Progenitor cell of endocrine pancreas (in vitro differentiated cells): ENCODE results near the gene HMGB4. TPM values are rescaled to one million over a fixed set of nuclear protein-coding genes. Genes with fewer than 3 reads are reported as not detected.

Experiments used
- DNase-seq: peaks from one replicate; pipeline ENCODE4 v3.0.0; 2021; ENCODE audit warnings: low spot score; ENCODE audit not compliant: unreplicated experiment
- H3K27ac Mint-ChIP-seq: 2 replicates; pipeline ENCODE4 v1.8.0; 2021; ENCODE audit warnings: mild to moderate bottlenecking, moderate library complexity, mixed read lengths
- H3K27me3 Mint-ChIP-seq: 2 replicates; pipeline ENCODE4 v1.8.0; 2021; ENCODE audit warnings: mixed read lengths
- H3K36me3 Mint-ChIP-seq: 2 replicates; pipeline ENCODE4 v1.8.0; 2022; ENCODE audit warnings: mixed read lengths; ENCODE audit not compliant: insufficient read depth
- H3K4me1 Mint-ChIP-seq: 2 replicates; pipeline ENCODE4 v1.8.0; 2021; ENCODE audit warnings: low read depth, mixed read lengths
- H3K4me3 Mint-ChIP-seq: 2 replicates; pipeline ENCODE4 v1.8.0; 2021; ENCODE audit warnings: low read depth, mild to moderate bottlenecking, moderate library complexity, mixed read lengths
- H3K9me3 Mint-ChIP-seq: 2 replicates; pipeline ENCODE4 v1.8.0; 2021; ENCODE audit warnings: low read depth, mixed read lengths
- total RNA-seq: library from RNA; stranded (reverse); gene quantifications from 2 replicates; pipeline ENCODE4 v1.2.1, GENCODE V29; 2021
- TF ChIP-seq, protein P1 (sequence below): fragments of 200-600 bp; sonication (generic); IDR thresholded peaks from one replicate; pipeline ENCODE4 v1.5.0; 2021; ENCODE audit warnings: antibody characterized with exemption, mild to moderate bottlenecking; ENCODE audit not compliant: unreplicated experiment

The HMGB4 gene
- total RNA-seq, 1 donor from 2014 or later, result not detected

GRCh38 chr1:33880305-33880704 lies 16.4 kb downstream of the HMGB4 start:
- TF ChIP-seq, protein P1, sequence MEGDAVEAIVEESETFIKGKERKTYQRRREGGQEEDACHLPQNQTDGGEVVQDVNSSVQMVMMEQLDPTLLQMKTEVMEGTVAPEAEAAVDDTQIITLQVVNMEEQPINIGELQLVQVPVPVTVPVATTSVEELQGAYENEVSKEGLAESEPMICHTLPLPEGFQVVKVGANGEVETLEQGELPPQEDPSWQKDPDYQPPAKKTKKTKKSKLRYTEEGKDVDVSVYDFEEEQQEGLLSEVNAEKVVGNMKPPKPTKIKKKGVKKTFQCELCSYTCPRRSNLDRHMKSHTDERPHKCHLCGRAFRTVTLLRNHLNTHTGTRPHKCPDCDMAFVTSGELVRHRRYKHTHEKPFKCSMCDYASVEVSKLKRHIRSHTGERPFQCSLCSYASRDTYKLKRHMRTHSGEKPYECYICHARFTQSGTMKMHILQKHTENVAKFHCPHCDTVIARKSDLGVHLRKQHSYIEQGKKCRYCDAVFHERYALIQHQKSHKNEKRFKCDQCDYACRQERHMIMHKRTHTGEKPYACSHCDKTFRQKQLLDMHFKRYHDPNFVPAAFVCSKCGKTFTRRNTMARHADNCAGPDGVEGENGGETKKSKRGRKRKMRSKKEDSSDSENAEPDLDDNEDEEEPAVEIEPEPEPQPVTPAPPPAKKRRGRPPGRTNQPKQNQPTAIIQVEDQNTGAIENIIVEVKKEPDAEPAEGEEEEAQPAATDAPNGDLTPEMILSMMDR, result no peak
- no peak overlapping the region for H3K4me3 Mint-ChIP-seq
- peaks cover 23% of the 10 kb centered on the region for H3K27me3 Mint-ChIP-seq
- H3K4me1 Mint-ChIP-seq, result peaks cover 5% of the 10 kb centered on the region
- no peaks in the 10 kb centered on the region for H3K9me3 Mint-ChIP-seq
- no peaks in the 10 kb centered on the region for H3K36me3 Mint-ChIP-seq
- DNase-seq, result no peak
- H3K27ac Mint-ChIP-seq, result no peak overlapping the region

DNA sequence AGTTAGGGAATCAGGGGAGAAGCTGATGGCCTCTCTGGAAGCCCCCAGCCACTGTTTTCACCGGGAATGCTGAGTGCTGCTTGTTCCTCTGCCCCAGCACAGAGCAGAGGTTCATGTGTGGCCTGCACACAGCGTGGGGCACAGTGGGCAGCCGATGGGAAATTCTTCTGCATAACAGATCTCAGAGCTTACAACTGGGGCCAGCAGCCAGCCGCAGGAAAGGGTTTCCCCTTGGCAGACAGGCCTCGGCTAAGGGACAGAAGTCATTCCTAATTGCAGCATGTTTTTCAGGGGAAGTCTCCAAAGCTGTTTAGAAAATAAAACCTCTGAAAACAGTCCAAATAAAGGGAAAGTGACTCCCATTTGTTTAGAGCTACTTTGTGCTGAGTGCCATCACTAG lies 22.6 kb downstream of the HMGB4 start:
- Mint-ChIP-seq H3K36me3 (no peaks in the 10 kb centered on the region), H3K4me1 (no peaks in the 10 kb centered on the region), H3K27ac (no peak overlapping the region), H3K27me3 (peaks cover 23% of the 10 kb centered on the region), H3K9me3 (no peaks in the 10 kb centered on the region), H3K4me3 (no peak overlapping the region)
- DNase-seq, result no peak
- TF ChIP-seq, protein P1, result no peak

DNA sequence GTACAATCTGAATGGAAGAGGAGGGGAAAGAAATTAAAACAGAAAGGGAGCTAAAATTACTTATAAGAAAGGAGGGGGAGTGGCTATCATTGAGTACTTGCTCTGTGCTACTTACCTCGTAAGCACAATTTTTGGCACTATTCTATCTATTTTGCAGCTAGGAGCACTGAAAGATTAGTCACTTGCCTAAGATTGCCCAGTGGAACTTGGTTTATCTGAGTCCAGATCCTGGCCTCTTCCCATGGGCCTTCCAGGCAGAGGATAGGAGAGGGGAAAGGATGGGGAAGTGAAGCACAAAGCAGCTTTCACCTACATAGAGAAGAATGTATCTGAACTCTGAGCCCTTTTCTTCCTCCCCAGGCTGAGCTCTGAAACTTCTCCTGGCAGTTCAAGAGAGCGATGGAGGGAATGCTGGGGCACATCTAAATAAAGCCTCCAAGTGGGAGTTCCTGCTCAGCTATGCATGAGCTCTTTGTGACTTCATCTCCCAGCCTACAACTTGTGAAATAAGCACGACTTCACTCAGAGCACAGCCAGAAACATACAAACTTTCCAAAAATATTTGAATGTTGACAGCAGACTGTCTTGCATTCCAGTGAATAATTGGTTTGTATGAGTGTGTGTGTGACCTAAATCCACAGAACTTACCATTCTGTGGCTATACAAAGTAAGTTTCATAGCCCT lies 29.4 kb downstream of the HMGB4 start:
- Mint-ChIP-seq H3K4me3 (no peak overlapping the region), H3K36me3 (no peaks in the 10 kb centered on the region), H3K4me1 (no peaks in the 10 kb centered on the region), H3K27ac (no peak overlapping the region), H3K27me3 (peaks cover 3% of the 10 kb centered on the region), H3K9me3 (no peaks in the 10 kb centered on the region)
- TF ChIP-seq, protein P1, result no peak
- no peak for DNase-seq

- TF ChIP-seq, protein P1, result no peak
- no peak overlapping the region for H3K27ac Mint-ChIP-seq
- H3K9me3 Mint-ChIP-seq, result no peaks in the 10 kb centered on the region
- no peak for DNase-seq
- H3K27me3 Mint-ChIP-seq, result peaks cover 3% of the 10 kb centered on the region
- H3K4me3 Mint-ChIP-seq, result no peak overlapping the region
- no peaks in the 10 kb centered on the region for H3K36me3 Mint-ChIP-seq
- H3K4me1 Mint-ChIP-seq, result peaks cover 2% of the 10 kb centered on the region
Observed at GRCh38 chr1:33895396-33895795, 31.5 kb downstream of the HMGB4 start.

DNA sequence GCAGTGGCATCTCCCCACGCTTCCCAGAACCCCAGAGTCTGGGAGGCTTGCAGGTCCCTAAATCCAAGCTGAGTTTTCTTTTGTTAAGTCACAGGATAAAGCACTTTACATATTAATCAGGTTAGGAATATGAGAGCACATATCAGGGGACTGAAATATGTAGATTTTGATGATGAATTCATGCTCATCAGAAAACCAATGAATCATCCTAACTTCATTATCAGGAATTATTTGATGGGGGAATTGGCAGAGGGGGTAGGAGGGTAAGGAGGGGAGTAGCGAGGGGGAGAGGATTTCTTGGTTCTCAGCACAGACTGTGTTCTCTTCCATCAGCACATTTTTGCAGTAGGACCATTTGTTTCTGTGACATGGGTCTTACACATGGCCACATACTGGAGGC lies 32.1 kb downstream of the HMGB4 start:
- Mint-ChIP-seq H3K36me3 (no peaks in the 10 kb centered on the region), H3K27me3 (peaks cover 3% of the 10 kb centered on the region), H3K4me1 (peaks cover 2% of the 10 kb centered on the region), H3K27ac (no peak overlapping the region), H3K9me3 (no peaks in the 10 kb centered on the region), H3K4me3 (no peak overlapping the region)
- TF ChIP-seq, protein P1, result no peak
- DNase-seq, result no peak
